NCI-H82 treated with DMSO at 0.1 percent for 48 hours (cell line): Measurements from ENCODE around the gene HSPA6.
"Not testable (repeated sequence)": the region's sequence is repeated elsewhere in the genome, so short reads cannot be mapped to it uniquely, and the experiment has no call there.

Source experiments
- DNase-seq: peaks from one replicate; lab custom pipeline; 2025; ENCODE audit not compliant: unreplicated experiment; lab: John Stamatoyannopoulos, UW

The HSPA6 gene

GRCh38 chr1:161502641-161503393 lies 21.5 kb upstream of the HSPA6 start:
- DNase-seq: no peak

GRCh38 chr1:161503394-161503748 lies 21.0 kb upstream of the HSPA6 start:
- no peak for DNase-seq

- no peak for DNase-seq
Measured at GRCh38 chr1:161505686-161506085, 18.7 kb upstream of the HSPA6 start.

GRCh38 chr1:161506336-161507223 lies 17.8 kb upstream of the HSPA6 start:
- DNase-seq: no peak

- DNase-seq: no peak
Measured at GRCh38 chr1:161510477-161510876, 13.9 kb upstream of the HSPA6 start.

GRCh38 chr1:161511018-161511755 lies 13.2 kb upstream of the HSPA6 start:
- peak; percentile 36 for DNase-seq

GRCh38 chr1:161511756-161512060 lies 12.6 kb upstream of the HSPA6 start:
- DNase-seq: no peak

GRCh38 chr1:161512636-161513447 lies 11.5 kb upstream of the HSPA6 start:
- DNase-seq: not testable (repeated sequence)

- DNase-seq: not testable (repeated sequence)
Measured at GRCh38 chr1:161513448-161513780, 10.9 kb upstream of the HSPA6 start.

GRCh38 chr1:161513953-161514352 lies 10.4 kb upstream of the HSPA6 start:
- DNase-seq: not testable (repeated sequence)

- not testable (repeated sequence) for DNase-seq
Measured at GRCh38 chr1:161523041-161523816, 1.1 kb upstream of the HSPA6 start.

- DNase-seq: not testable (repeated sequence)
Measured at GRCh38 chr1:161524742-161525291, 477 bp downstream of the HSPA6 start.

- not testable (repeated sequence) for DNase-seq
Measured at GRCh38 chr1:161525321-161525720, 981 bp downstream of the HSPA6 start.

GRCh38 chr1:161525918-161526317 lies 1.6 kb downstream of the HSPA6 start:
- not testable (repeated sequence) for DNase-seq

GRCh38 chr1:161528550-161528949 lies 4.2 kb downstream of the HSPA6 start:
- not testable (repeated sequence) for DNase-seq

- peak; percentile 35 for DNase-seq
Measured at GRCh38 chr1:161529463-161530104, 5.2 kb downstream of the HSPA6 start.

GRCh38 chr1:161530158-161530557 lies 5.8 kb downstream of the HSPA6 start:
- DNase-seq: peak; percentile 55

GRCh38 chr1:161530671-161531641 lies 6.6 kb downstream of the HSPA6 start:
- peak; percentile 91 for DNase-seq
